IMR-90 (cell line): ENCODE data around the gene RPUSD1. TPM values are rescaled to one million over a fixed set of nuclear protein-coding genes. Genes with fewer than 3 reads are reported as not detected.

Experiments used
- ATAC-seq: fragments of 200-7000 bp; cut with Tn5 transposase; 2 replicates; pipeline ENCODE4 v1.9.1; 2020; ENCODE audit warnings: low read depth, mild to moderate bottlenecking, moderate library complexity
- BruUV-seq: library from RNA; stranded (reverse); fragments of 400-500 nt; replicated peaks from 2 replicates; lab custom pipeline; 2021; lab: Mats Ljungman, UMichigan
- CTCF ChIA-PET: fragments of 300-600 bp; formaldehyde crosslinking; extraction: SDS; loops from one replicate; lab custom pipeline; 2021; ENCODE audit warnings: antibody characterized with exemption; lab: Yijun Ruan, JAX
- POLR2A ChIA-PET: fragments of 300-600 bp; sonication (Branson Sonifier 250); formaldehyde crosslinking; loops from one replicate; lab custom pipeline; 2022; ENCODE audit warnings: antibody characterized with exemption; ENCODE audit not compliant: unreplicated experiment; lab: Charles Lee
- DNase-seq: peaks from one replicate; pipeline ENCODE4 v3.0.0; 2013
- H2AFZ ChIP-seq: replicated peaks from 2 replicates; pipeline ENCODE3; 2013; ENCODE audit warnings: low read length, mild to moderate bottlenecking; ENCODE audit not compliant: poor library complexity
- H2AK5ac ChIP-seq: 2 replicates; pipeline ENCODE4 v1.6.1; 2013; ENCODE audit warnings: low read depth, low read length, inconsistent platforms
- H2AK9ac ChIP-seq: replicated peaks from 2 replicates; pipeline ENCODE3; 2013; ENCODE audit warnings: mild to moderate bottlenecking, low read depth, low read length, moderate library complexity; ENCODE audit not compliant: poor library complexity
- H2BK120ac ChIP-seq: 2 replicates; pipeline ENCODE4 v1.6.1; 2013; ENCODE audit warnings: low read depth, low read length, inconsistent platforms
- H2BK15ac ChIP-seq: 3 replicates; pipeline ENCODE4 v1.6.1; 2013; ENCODE audit warnings: low read depth, low read length, inconsistent platforms
- H2BK20ac ChIP-seq: 2 replicates; pipeline ENCODE4 v1.6.1; 2013; ENCODE audit warnings: low read depth, mild to moderate bottlenecking, inconsistent platforms, low read length, moderate library complexity
- H2BK5ac ChIP-seq: 2 replicates; pipeline ENCODE4 v1.6.1; 2013; ENCODE audit warnings: mild to moderate bottlenecking, low read depth, low read length, inconsistent platforms; ENCODE audit not compliant: poor library complexity, severe bottlenecking
- H3K14ac ChIP-seq: replicated peaks from 2 replicates; pipeline ENCODE4 v1.6.1; 2013; ENCODE audit warnings: low read depth, low read length, inconsistent platforms
- H3K18ac ChIP-seq: 2 replicates; pipeline ENCODE4 v1.6.1; 2013; ENCODE audit warnings: low read depth, low read length, control low read depth
- H3K23ac ChIP-seq: 2 replicates; pipeline ENCODE4 v1.6.1; 2013; ENCODE audit warnings: low read depth, low read length, inconsistent platforms
- H3K27ac ChIP-seq: 2 replicates; pipeline ENCODE4 v1.5.1; 2013; ENCODE audit warnings: mild to moderate bottlenecking, control low read depth, low read length; ENCODE audit not compliant: insufficient read depth
- H3K27me3 ChIP-seq: 2 replicates; pipeline ENCODE4 v1.6.1; 2013; ENCODE audit warnings: low read length; ENCODE audit not compliant: control insufficient read depth, insufficient read depth
- H3K36me3 ChIP-seq: 2 replicates; pipeline ENCODE4 v1.6.1; 2013; ENCODE audit warnings: low read length, mixed read lengths; ENCODE audit not compliant: control insufficient read depth, insufficient read depth
- H3K4ac ChIP-seq: 2 replicates; pipeline ENCODE4 v1.6.1; 2013; ENCODE audit warnings: low read depth, low read length, inconsistent platforms
- H3K4me1 ChIP-seq: 2 replicates; pipeline ENCODE4 v1.6.1; 2013; ENCODE audit warnings: low read length, mixed read lengths; ENCODE audit not compliant: control insufficient read depth, insufficient read depth
- H3K4me2 ChIP-seq: 2 replicates; pipeline ENCODE4 v1.6.1; 2013; ENCODE audit warnings: low read depth, mild to moderate bottlenecking, control low read depth, low read length, moderate library complexity
- H3K4me3 ChIP-seq: 2 replicates; pipeline ENCODE4 v1.5.1; 2013; ENCODE audit warnings: low read depth, mild to moderate bottlenecking, control low read depth, low read length, moderate library complexity; ENCODE audit not compliant: insufficient read depth
- H3K56ac ChIP-seq: 2 replicates; pipeline ENCODE4 v1.6.1; 2013; ENCODE audit warnings: low read length, inconsistent platforms; ENCODE audit not compliant: insufficient read depth; ENCODE audit errors: extremely low read depth
- H3K79me1 ChIP-seq, 2 experiments: 2 replicates each; pipeline ENCODE4 v1.6.1; 2013; ENCODE audit warnings: low read length in 2 of 2, inconsistent platforms in 1 of 2, low read depth in 1 of 2
- H3K9ac ChIP-seq: 2 replicates; pipeline ENCODE4 v1.6.1; 2013; ENCODE audit warnings: low read depth, low read length, control low read depth
- H3K9me1 ChIP-seq: 2 replicates; pipeline ENCODE4 v1.6.1; 2013; ENCODE audit warnings: low read length, inconsistent platforms; ENCODE audit not compliant: insufficient read depth
- H3K9me3 ChIP-seq: 2 replicates; pipeline ENCODE4 v1.6.1; 2013; ENCODE audit warnings: low read length; ENCODE audit not compliant: control insufficient read depth, insufficient read depth
- H4K20me1 ChIP-seq: 2 replicates; pipeline ENCODE4 v1.6.1; 2013; ENCODE audit warnings: low read length, inconsistent platforms; ENCODE audit not compliant: insufficient read depth
- H4K5ac ChIP-seq: 2 replicates; pipeline ENCODE4 v1.6.1; 2013; ENCODE audit warnings: mild to moderate bottlenecking, low read depth, low read length, control low read depth
- H4K8ac ChIP-seq, 2 experiments: 2 replicates each; pipeline ENCODE4 v1.6.1; 2013; ENCODE audit warnings: low read depth in 2 of 2, low read length in 2 of 2, control low read depth in 1 of 2, inconsistent platforms in 1 of 2
- H4K91ac ChIP-seq: 2 replicates; pipeline ENCODE4 v1.6.1; 2013; ENCODE audit warnings: low read depth, low read length, inconsistent platforms; ENCODE audit not compliant: insufficient read depth
- CHD1 ChIP-seq: IDR thresholded peaks from 2 replicates; pipeline ENCODE4 v1.6.1; 2012; ENCODE audit warnings: low read depth, low read length, improper control_type of control experiment
- ELK1 ChIP-seq: fragments of 150-350 bp; IDR thresholded peaks from 2 replicates; pipeline ENCODE4 v1.6.1; 2016; ENCODE audit warnings: low read depth, mild to moderate bottlenecking, low read length, moderate library complexity, borderline replicate concordance
- FOS ChIP-seq: fragments of 150-350 bp; IDR thresholded peaks from 2 replicates; pipeline ENCODE4 v1.6.1; 2016; ENCODE audit warnings: low read depth, low read length
- MAZ ChIP-seq: IDR thresholded peaks from 2 replicates; pipeline ENCODE4 v1.6.1; 2012; ENCODE audit warnings: low read depth, mild to moderate bottlenecking, low read length, improper control_type of control experiment, moderate library complexity, borderline replicate concordance
- POLR2A ChIP-seq: IDR thresholded peaks from 2 replicates; pipeline ENCODE4 v1.6.1; 2012; ENCODE audit warnings: mild to moderate bottlenecking, low read depth, low read length
- RAD21 ChIP-seq: IDR thresholded peaks from 2 replicates; pipeline ENCODE4 v1.6.1; 2012; ENCODE audit warnings: low read length, improper control_type of control experiment
- SMC3 ChIP-seq: fragments of 150-350 bp; IDR thresholded peaks from 2 replicates; pipeline ENCODE4 v1.6.1; 2016; ENCODE audit warnings: low read depth, mild to moderate bottlenecking, antibody characterized with exemption, low read length, moderate library complexity
- USF2 ChIP-seq: fragments of 150-350 bp; IDR thresholded peaks from 2 replicates; pipeline ENCODE4 v1.6.1; 2017; ENCODE audit warnings: mild to moderate bottlenecking, antibody characterized with exemption, low read length, low read depth
- WGBS, 2 experiments: methylation state at CpG; one replicate each; pipeline versions ENCODE4 v1.1.5 to v1.1.7; 2013; ENCODE audit warnings: missing lambda C conversion rate in 2 of 2; ENCODE audit not compliant: insufficient read length in 1 of 2; ENCODE audit errors: extremely low coverage in 2 of 2; 5-methylcytosine and 5-hydroxymethylcytosine counted together
- dilution Hi-C: fragments of 300-500 bp; cut with HindIII; formaldehyde crosslinking; loops from one replicate; pipeline ENCODE4 v1.14.3; 2018; ENCODE audit warnings: low sequenced_read_pairs; ENCODE audit not compliant: unreplicated experiment
- in situ Hi-C: fragments of 300-500 bp; cut with MboI; formaldehyde crosslinking; loops from 3 replicates; pipeline ENCODE4 v1.14.3; 2019; ENCODE audit warnings: low sequenced_read_pairs, inconsistent platforms, mixed read lengths
- intact Hi-C: fragments of 100-400 bp; cut with micrococcal nuclease; formaldehyde crosslinking; loops from 2 replicates; pipeline ENCODE4 v1.10.0; 2022
- polyA plus RNA-seq, 3 experiments: library from polyadenylated mRNA; depleted of rRNA; stranded (reverse); fragments of >200 nt; gene quantifications; 2 replicates each; pipeline ENCODE4 v1.2.3, GENCODE V29; 2012; ENCODE audit warnings: low replicate concordance in 1 of 3
- total RNA-seq: library from RNA; depleted of rRNA; stranded (reverse); fragments of >200 nt; gene quantifications from 2 replicates; pipeline ENCODE4 v1.2.3, GENCODE V29; 2012

Gene RPUSD1
- total and polyA plus RNA-seq, 2 of the 4 experiments (the other 2 are of a cell fraction) = 13.1 to 32.3 TPM

- intact Hi-C loops = no loop called here
- no peak overlapping the region for H2BK20ac ChIP-seq
- TF ChIP-seq CHD1 (no peak), RAD21 (no peak), ELK1 (no peak), SMC3 (no peak), USF2 (no peak), MAZ (no peak), POLR2A (no peak), FOS (no peak)
- in situ Hi-C loops = no loop called here
- no peak overlapping the region for H3K27ac ChIP-seq
- no peak overlapping the region for H3K4ac ChIP-seq
- H2BK15ac ChIP-seq = no peak overlapping the region
- no peak overlapping the region for H3K23ac ChIP-seq
- no peak overlapping the region for H3K9ac ChIP-seq
- H4K8ac ChIP-seq = no peak overlapping the region
- H3K9me3 ChIP-seq = no peaks in the 10 kb centered on the region
- no peak overlapping the region for H3K18ac ChIP-seq
- ChIA-PET POLR2A (no interaction called here), CTCF (no interaction called here)
- H3K4me2 ChIP-seq = no peak overlapping the region
- no peaks in the 10 kb centered on the region for H3K27me3 ChIP-seq
- no peak overlapping the region for H4K5ac ChIP-seq
- H2AK5ac ChIP-seq = no peak overlapping the region
- H3K56ac ChIP-seq = no peak overlapping the region
- H2AK9ac ChIP-seq = no peak overlapping the region
- no peaks in the 10 kb centered on the region for H3K4me1 ChIP-seq
- no peak overlapping the region for H3K4me3 ChIP-seq
- no peak overlapping the region for H2BK5ac ChIP-seq
- H3K9me1 ChIP-seq = no peaks in the 10 kb centered on the region
- no peak overlapping the region for H3K14ac ChIP-seq
- no peaks in the 10 kb centered on the region for H3K36me3 ChIP-seq
- no peak for DNase-seq
- H4K20me1 ChIP-seq = no peaks in the 10 kb centered on the region
- dilution Hi-C loops = no loop called here
- no TSS peak for BruUV-seq
- no peak overlapping the region for H4K91ac ChIP-seq
- no CpG with 5 or more reads among the region's 13 CpGs for WGBS, 2 experiments
- H3K79me1 ChIP-seq = no peaks in the 10 kb centered on the region
- H2AFZ ChIP-seq = no peak overlapping the region
- no peak for ATAC-seq
- no peak overlapping the region for H2BK120ac ChIP-seq
Observed at GRCh38 chr16:770411-770810, 17.8 kb downstream of the RPUSD1 start.
